ENCODE results near the gene ADGRL4. TPM values are rescaled to one million over a fixed set of nuclear protein-coding genes. Genes with fewer than 3 reads are reported as not detected.
A peak's percentile ranks its signal among the peaks of the same experiment; 100 is the strongest.

ADGRL4 gene
- 198 TPM for total RNA-seq (ENCODE audit: unreplicated experiment)
- long read RNA-seq, transcript ADGRL4-201 (15 exons, 3,527 nt) = major isoform, 102 of 123 reads
- long read RNA-seq, partial matches to known transcripts = 8 of 123 reads
- long read RNA-seq, other reads (novel, unspliced or antisense) = 13 of 123 reads

- TF ChIP-seq CTCF (IDR thresholded peaks at IDR 0.05; ENCODE audit: unreplicated experiment) = no peak
- Mint-ChIP-seq H3K27ac (ENCODE audit: unreplicated experiment) (peak within 1 kb of the TSS; percentile 97), H3K9me3 (ENCODE audit: unreplicated experiment) (no peaks in the 10 kb centered on the region), H3K4me3 (ENCODE audit: unreplicated experiment) (peak within 1 kb of the TSS; percentile 95), H3K36me3 (ENCODE audit: low read depth, unreplicated experiment) (peaks cover 20% of the 10 kb centered on the region), H3K4me1 (ENCODE audit: unreplicated experiment) (peaks cover 25% of the 10 kb centered on the region), H3K27me3 (ENCODE audit: unreplicated experiment) (peaks cover 1% of the 10 kb centered on the region)
- DNase-seq (ENCODE audit: low spot score) = peak; percentile 85
Observed at GRCh38 chr1:79006564-79006963, at the start of gene ADGRL4. ADGRL4 (minus strand) TSS chr1:79006730; CDS start chr1:79006654, 76 bp downstream.

- H3K4me3 Mint-ChIP-seq (ENCODE audit: unreplicated experiment) = no peak overlapping the region
- no peak for TF ChIP-seq CTCF (IDR thresholded peaks at IDR 0.05; ENCODE audit: unreplicated experiment)
- H3K27me3 Mint-ChIP-seq (ENCODE audit: unreplicated experiment) = no peaks in the 10 kb centered on the region
- H3K27ac Mint-ChIP-seq (ENCODE audit: unreplicated experiment) = no peak overlapping the region
- H3K4me1 Mint-ChIP-seq (ENCODE audit: unreplicated experiment) = no peaks in the 10 kb centered on the region
- DNase-seq (ENCODE audit: low spot score) = no peak
- H3K9me3 Mint-ChIP-seq (ENCODE audit: unreplicated experiment) = no peaks in the 10 kb centered on the region
- H3K36me3 Mint-ChIP-seq (ENCODE audit: low read depth, unreplicated experiment) = no peaks in the 10 kb centered on the region
Observed at GRCh38 chr1:79055856-79056255, 49.3 kb upstream of the ADGRL4 start.

GRCh38 chr1:79052829-79053449 is 46.4 kb upstream of the ADGRL4 start:
- no peak for DNase-seq (ENCODE audit: low spot score)
- Mint-ChIP-seq H3K4me3 (ENCODE audit: unreplicated experiment) (no peak overlapping the region), H3K36me3 (ENCODE audit: low read depth, unreplicated experiment) (no peaks in the 10 kb centered on the region), H3K4me1 (ENCODE audit: unreplicated experiment) (no peaks in the 10 kb centered on the region), H3K27me3 (ENCODE audit: unreplicated experiment) (no peaks in the 10 kb centered on the region), H3K27ac (ENCODE audit: unreplicated experiment) (no peak overlapping the region), H3K9me3 (ENCODE audit: unreplicated experiment) (no peaks in the 10 kb centered on the region)
- no peak for TF ChIP-seq CTCF (IDR thresholded peaks at IDR 0.05; ENCODE audit: unreplicated experiment)

GRCh38 chr1:79044974-79045650 is 38.6 kb upstream of the ADGRL4 start:
- Mint-ChIP-seq H3K27ac (ENCODE audit: unreplicated experiment) (no peak overlapping the region), H3K27me3 (ENCODE audit: unreplicated experiment) (no peaks in the 10 kb centered on the region), H3K9me3 (ENCODE audit: unreplicated experiment) (no peaks in the 10 kb centered on the region), H3K36me3 (ENCODE audit: low read depth, unreplicated experiment) (no peaks in the 10 kb centered on the region), H3K4me3 (ENCODE audit: unreplicated experiment) (no peak overlapping the region), H3K4me1 (ENCODE audit: unreplicated experiment) (peaks cover 4% of the 10 kb centered on the region)
- DNase-seq (ENCODE audit: low spot score) = peak; percentile 8
- TF ChIP-seq CTCF (IDR thresholded peaks at IDR 0.05; ENCODE audit: unreplicated experiment) = no peak

GRCh38 chr1:79043506-79043905 is 37.0 kb upstream of the ADGRL4 start:
- no peak for DNase-seq (ENCODE audit: low spot score)
- H3K36me3 Mint-ChIP-seq (ENCODE audit: low read depth, unreplicated experiment) = peaks cover 5% of the 10 kb centered on the region
- H3K4me1 Mint-ChIP-seq (ENCODE audit: unreplicated experiment) = peaks cover 4% of the 10 kb centered on the region
- no peak for TF ChIP-seq CTCF (IDR thresholded peaks at IDR 0.05; ENCODE audit: unreplicated experiment)
- H3K4me3 Mint-ChIP-seq (ENCODE audit: unreplicated experiment) = no peak overlapping the region
- H3K9me3 Mint-ChIP-seq (ENCODE audit: unreplicated experiment) = peaks cover 2% of the 10 kb centered on the region
- no peak overlapping the region for H3K27ac Mint-ChIP-seq (ENCODE audit: unreplicated experiment)
- no peaks in the 10 kb centered on the region for H3K27me3 Mint-ChIP-seq (ENCODE audit: unreplicated experiment)

Data from endothelial cell (in vitro differentiated cells).